AG09309 (cell line): ENCODE measurements around the gene DAAM2.

Experiments
- DNase-seq: peaks from one replicate; pipeline ENCODE4 v3.0.0-alpha.2; 2010; ENCODE audit warnings: low read depth
- H3K4me3 ChIP-seq: 2 replicates; pipeline ENCODE4 v1.5.1; 2011; ENCODE audit warnings: mild to moderate bottlenecking, low read depth, low read length, moderate library complexity; ENCODE audit not compliant: control insufficient read depth
- TF ChIP-seq, protein P1 (sequence below): IDR thresholded peaks from 2 replicates; pipeline ENCODE4 v1.5.1; 2011; ENCODE audit warnings: mild to moderate bottlenecking, low read depth, low read length, inconsistent platforms; ENCODE audit not compliant: insufficient read depth, control insufficient read depth; ENCODE audit errors: missing control alignments

Gene DAAM2

DNA sequence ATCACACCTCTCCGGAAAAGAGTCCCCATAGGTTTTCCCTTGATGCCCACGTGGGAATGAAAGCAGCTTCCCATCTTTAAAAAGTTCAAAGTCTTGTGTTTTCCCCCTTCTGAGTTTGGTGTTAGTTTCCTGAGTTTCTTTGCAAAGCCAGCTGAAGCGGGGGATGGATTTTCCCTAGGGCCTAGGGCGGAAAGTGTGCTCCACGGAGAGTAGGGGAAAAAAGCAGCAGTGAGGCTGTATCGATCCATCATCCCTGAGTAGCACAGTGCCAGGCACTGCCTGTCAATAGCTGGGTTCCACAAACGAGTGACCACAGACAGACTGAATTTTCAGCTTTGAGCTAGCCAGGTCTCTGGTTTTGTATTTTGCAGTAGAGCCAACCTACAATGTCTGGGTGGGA, 1.3 kb downstream of the DAAM2 start:
- DNase-seq = no peak
- H3K4me3 ChIP-seq = peak overlapping the region; percentile 71
- TF ChIP-seq, protein P1, sequence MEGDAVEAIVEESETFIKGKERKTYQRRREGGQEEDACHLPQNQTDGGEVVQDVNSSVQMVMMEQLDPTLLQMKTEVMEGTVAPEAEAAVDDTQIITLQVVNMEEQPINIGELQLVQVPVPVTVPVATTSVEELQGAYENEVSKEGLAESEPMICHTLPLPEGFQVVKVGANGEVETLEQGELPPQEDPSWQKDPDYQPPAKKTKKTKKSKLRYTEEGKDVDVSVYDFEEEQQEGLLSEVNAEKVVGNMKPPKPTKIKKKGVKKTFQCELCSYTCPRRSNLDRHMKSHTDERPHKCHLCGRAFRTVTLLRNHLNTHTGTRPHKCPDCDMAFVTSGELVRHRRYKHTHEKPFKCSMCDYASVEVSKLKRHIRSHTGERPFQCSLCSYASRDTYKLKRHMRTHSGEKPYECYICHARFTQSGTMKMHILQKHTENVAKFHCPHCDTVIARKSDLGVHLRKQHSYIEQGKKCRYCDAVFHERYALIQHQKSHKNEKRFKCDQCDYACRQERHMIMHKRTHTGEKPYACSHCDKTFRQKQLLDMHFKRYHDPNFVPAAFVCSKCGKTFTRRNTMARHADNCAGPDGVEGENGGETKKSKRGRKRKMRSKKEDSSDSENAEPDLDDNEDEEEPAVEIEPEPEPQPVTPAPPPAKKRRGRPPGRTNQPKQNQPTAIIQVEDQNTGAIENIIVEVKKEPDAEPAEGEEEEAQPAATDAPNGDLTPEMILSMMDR = no peak

DNA sequence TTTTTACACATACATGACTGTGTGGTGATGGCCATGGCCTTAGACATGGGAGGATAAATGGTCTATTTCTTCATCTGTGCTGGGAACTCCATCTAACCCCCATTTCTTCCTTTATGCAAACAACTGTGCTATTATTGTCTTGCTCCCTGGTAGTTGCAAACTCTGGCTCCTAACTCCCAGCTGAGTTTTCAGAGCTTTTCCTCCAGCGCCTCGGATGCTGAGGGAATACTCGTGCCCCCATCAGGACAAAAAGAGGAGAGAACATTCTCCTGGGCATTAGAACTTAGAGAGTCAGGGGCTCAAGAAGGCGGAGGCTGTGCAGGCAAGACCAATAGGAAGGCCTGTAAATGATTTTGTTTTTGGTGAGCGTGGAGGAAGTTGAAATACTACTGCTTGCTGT, 2.1 kb downstream of the DAAM2 start:
- no peak for DNase-seq
- TF ChIP-seq, protein P1 = no peak
- no peak overlapping the region for H3K4me3 ChIP-seq

DNA sequence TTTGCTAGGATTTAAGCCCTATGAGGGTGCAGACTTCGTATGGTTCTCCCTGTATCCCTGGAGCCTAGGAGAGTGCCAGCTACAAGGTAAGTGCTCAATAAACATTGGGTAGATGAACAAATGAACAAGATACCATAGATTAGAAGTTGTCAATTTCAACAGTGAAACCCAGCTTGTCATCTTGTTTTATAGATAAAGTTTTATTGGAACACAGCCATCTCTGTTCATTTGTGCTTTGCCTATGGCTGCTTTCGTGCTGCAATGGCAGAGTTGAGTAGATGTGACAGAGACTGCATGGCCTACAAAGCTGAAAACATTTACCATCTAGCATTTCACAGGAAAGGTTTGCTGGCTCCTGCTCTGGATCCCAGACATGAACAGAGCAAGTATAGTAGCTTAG, 5.6 kb downstream of the DAAM2 start:
- no peak overlapping the region for H3K4me3 ChIP-seq
- TF ChIP-seq, protein P1 = no peak
- no peak for DNase-seq

DNA sequence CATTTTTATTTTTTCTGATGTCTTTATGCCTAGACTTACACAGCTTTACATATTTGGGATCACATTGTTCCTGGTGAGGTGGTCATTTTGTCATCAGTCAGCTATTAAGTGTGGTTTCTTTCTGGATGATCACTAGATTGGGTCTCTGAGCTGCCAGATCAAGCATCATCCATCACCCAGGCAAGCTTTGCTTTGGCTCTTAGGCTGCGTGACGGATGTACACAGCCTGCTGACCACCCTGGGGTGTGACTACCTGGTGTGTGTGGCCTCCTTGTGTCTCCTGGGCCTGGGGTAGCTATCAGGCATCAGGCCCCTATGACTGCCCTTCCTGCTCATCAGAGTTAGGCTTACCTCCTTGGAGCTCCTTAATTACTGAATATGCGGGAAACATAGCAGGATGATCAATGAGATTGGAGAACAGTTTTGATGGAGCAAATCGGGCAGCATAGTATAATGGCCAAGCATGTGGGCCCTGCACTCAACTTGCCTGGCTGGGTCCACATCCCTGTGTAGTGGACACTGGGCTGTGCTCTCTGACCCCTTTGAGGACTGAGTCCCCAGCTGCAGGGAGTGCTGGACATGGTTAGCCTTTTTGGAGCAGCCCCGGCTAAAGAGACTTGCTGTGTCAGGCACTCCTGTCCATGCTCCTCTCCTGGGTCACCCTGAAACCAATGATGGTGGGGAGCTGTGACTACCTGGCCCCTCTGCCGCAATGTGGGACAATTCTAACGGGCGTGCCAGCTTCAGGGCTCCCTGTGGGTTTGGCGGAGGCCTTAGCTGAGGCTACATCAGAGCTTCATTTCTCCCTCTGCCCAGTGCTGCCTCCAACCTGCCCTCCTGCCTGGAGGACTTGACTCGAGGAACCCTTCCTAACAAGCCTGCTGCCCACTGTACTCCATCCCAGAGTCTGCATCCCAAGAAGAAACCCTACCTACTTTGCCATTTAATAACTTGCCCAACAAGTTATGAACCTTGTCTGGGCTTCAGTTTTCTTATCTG, 8.2 kb downstream of the DAAM2 start:
- TF ChIP-seq, protein P1 = no peak
- no peak for DNase-seq
- no peak overlapping the region for H3K4me3 ChIP-seq

DNA sequence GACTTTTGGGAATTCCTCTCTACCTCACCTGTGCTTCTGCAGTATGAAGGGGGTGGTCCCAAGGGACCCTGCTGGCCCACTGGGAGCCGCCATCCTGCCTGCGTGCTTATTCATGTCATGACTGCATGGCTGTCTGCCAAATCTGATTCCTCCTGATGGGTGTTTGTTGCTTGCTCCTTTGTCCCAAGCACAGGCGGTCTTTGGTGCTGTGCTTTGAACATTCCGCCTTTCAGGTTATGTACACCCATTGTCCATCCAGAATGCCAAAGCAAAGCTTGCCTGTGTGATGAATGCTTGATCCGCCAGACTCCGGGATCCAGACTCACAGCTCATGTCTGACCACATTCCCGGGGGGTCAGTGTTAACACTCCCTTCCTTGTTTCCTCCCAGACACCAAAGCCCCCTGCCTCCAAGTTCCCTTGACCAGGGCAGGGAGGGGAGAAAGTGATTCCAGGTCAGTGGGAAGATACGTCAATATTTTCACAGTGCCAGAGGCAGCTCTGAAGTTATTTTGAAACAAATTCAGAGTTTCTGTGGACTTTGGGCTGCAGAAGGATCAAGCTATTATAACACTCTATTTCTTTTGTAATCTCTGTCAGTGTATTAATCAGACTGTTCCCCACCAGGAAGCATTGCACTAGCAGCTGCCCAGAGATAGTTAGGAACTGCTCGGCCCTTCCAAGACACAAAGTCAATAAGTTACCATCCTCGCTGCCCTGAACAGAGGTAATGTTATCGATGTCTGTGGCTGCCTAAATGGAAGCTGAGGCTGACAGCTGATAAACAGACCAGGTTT, 9.5 kb downstream of the DAAM2 start:
- no peak for DNase-seq
- TF ChIP-seq, protein P1 = no peak
- no peak overlapping the region for H3K4me3 ChIP-seq

DNA sequence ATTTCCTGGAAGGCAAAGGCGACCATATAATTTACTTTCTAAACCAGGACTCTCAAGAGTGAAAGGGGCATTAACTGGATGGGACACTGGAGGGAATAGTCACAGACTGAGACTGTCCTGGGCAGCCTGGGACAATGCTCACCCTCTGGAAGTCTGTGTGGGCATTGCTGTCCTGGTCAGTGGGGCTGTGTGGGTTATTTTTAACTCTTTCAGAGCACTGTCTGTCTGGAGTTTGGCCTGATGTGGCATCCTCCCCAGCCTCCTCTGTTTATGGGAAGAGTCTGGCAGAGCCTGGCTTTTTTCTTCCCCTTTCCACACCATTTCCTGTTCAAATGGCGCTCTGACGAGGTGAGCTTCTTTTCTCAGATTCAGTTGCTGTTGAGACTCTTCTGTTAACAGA, 11.7 kb downstream of the DAAM2 start:
- DNase-seq = no peak
- H3K4me3 ChIP-seq = no peak overlapping the region
- TF ChIP-seq, protein P1 = no peak
